ENCODE results near the gene AHDC1. TPM values are rescaled to one million over a fixed set of nuclear protein-coding genes. Genes with fewer than 3 reads are reported as not detected.

The AHDC1 gene
- total RNA-seq, 2 experiments from 2014 or later, result 6.5 to 13.8 TPM

DNA sequence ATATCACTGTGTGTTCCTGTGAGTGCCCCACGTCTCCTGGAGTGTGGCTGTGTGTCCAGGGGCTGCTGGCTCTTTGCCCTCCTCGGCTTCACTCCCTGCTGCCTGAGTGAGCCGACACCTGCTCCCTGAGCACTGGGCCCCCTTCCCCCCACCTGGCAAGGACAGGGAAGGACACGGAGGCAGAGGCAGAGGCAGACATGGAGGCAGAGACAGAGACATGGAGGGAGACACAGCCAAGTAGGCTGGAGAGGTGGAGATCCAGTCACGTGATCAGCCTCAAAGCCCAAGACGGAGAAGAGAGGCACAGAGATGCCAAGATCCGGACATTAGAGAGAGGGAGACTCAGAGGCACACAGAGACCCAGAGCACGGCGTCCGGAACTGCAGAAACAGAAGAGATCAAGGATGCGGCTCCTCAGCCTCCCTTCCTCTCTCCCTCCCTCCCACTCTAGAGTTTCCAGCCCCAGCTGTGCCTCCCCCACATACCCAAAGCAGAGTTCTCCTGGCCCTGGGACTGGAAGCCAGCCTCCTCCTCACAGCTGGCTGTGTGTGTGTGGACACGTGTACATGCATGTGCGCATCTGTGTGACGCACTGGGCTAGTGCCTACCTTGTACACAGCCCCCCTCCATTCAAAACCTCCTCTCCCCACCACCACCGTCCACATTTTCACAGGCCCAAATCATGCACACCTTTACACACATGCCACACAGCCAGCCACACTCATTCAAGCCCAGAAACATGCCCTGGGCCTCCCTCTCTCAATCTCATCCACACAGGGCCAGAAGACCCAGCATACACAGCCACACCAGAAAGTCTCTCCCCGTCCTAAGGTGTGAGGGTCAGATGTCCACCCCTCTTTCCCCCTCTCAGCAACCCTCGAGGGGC, 74.9 kb downstream of the AHDC1 start:
- no TSS peak for BruUV-seq (replicated peaks)
- Histone ChIP-seq H3K4me3 (ENCODE audit: low read depth, low read length, poor library complexity, severe bottlenecking) (no peak overlapping the region), H3K9me2 (ENCODE audit: insufficient read depth, low read length) (no peaks in the 10 kb centered on the region), H2AFZ (ENCODE audit: low read length) (no peak overlapping the region), H3K4me2 (ENCODE audit: low read length) (no peak overlapping the region; the same call in 1 of the 2 replicates), H3K36me3 (ENCODE audit: insufficient read depth, low read length) (no peaks in the 10 kb centered on the region), H3K27ac (ENCODE audit: low read depth, low read length, poor library complexity, severe bottlenecking) (no peak overlapping the region), H3K79me2 (ENCODE audit: insufficient read depth, low read depth, low read length) (no peaks in the 10 kb centered on the region; the same call in 1 of the 2 replicates), H4K20me1 (ENCODE audit: insufficient read depth, low read length) (no peaks in the 10 kb centered on the region), H3K9me3 (ENCODE audit: low read length) (no peaks in the 10 kb centered on the region), H3K4me1 (ENCODE audit: insufficient read depth, low read length, poor library complexity, severe bottlenecking) (peaks cover 55% of the 10 kb centered on the region)
- ChIA-PET POLR2A (interaction anchor here (0.9 kb wide), 1 partner anchor 9 kb away, joined by 4 read pairs; no protein-coding TSS in a partner anchor), CTCF (ENCODE audit: unreplicated experiment) (no interaction called here)
- TF ChIP-seq EZH2phosphoT487 (IDR thresholded peaks at IDR 0.05; ENCODE audit: borderline replicate concordance, low read depth, low read length), result no peak
- TF ChIP-seq CTCF (conservative IDR thresholded peaks at IDR 0.05; ENCODE audit: low read length), result no peak
- intact Hi-C loops (cut with micrococcal nuclease; ENCODE audit: unreplicated experiment), result loop anchor here (5.0 kb wide), 1 partner anchor 112 kb away; no protein-coding TSS in a partner anchor
- no peak for DNase-seq (ENCODE audit: low spot score)

DNA sequence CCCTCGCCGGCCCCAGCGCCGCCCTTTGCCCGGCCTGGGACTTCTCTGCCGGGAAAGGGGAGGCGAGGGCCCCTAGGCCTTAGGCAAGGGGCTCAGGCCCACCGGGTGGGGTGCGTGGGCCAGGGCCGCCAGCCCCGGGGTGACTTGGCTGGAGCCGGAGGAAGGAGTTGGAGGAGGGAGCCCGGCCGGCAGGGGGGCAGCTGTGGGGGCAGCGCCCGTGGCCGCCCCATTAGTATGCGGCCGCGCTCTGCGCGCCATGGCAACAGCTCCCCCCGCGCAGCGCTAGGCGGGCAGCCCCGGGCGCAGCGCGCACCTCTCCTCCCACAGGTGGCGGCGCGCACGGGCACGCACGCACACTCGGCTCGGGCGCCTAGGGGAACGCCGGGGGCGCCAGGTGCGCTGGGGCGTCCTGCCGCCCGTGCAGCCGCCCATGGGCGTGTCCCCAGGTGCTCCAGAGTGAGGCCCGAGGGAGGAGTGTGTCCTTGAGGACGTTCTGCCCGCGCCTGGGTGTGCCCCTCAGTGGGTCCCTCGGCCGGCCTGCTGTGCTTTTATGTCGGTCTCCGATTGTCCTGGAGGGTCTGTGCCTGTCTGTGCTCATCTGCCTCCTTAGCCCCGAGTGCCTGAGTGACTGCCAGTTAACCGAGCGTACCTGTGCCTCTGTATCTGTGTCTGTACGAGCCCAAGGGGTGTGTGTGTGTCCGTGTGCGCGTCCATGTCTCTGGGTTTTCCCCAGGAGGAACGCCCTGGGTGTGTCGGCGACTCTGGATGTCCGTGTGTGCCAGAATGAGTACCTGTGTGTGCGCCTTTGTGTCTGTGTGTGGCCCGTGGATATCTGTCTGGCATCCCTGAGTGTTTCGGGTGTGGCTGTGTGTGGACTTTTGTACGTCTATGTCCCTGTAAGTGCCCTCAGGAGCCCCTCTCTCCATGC, 75.8 kb downstream of the AHDC1 start:
- no TSS peak for BruUV-seq (replicated peaks)
- CTCF ChIA-PET (ENCODE audit: unreplicated experiment), result no interaction called here
- peak overlapping the region; percentile 79 for H3K4me2 ChIP-seq (ENCODE audit: low read length)
- peak overlapping the region; percentile 16 for H3K27ac ChIP-seq (ENCODE audit: low read depth, low read length, poor library complexity, severe bottlenecking)
- H3K79me2 ChIP-seq (ENCODE audit: insufficient read depth, low read depth, low read length), result no peaks in the 10 kb centered on the region; the same call in 1 of the 2 replicates
- intact Hi-C loops (cut with micrococcal nuclease; ENCODE audit: unreplicated experiment), result loop anchor here (5.0 kb wide), 1 partner anchor 111 kb away; no protein-coding TSS in a partner anchor
- H4K20me1 ChIP-seq (ENCODE audit: insufficient read depth, low read length), result no peaks in the 10 kb centered on the region
- TF ChIP-seq CTCF (conservative IDR thresholded peaks at IDR 0.05; ENCODE audit: low read length), result peak; percentile 16; the same call in 1 of the 2 replicates
- no peak for TF ChIP-seq EZH2phosphoT487 (IDR thresholded peaks at IDR 0.05; ENCODE audit: borderline replicate concordance, low read depth, low read length)
- no peaks in the 10 kb centered on the region for H3K36me3 ChIP-seq (ENCODE audit: insufficient read depth, low read length)
- no peaks in the 10 kb centered on the region for H3K9me3 ChIP-seq (ENCODE audit: low read length)
- POLR2A ChIA-PET, result no interaction called here
- DNase-seq (ENCODE audit: low spot score), result peak; percentile 75
- H3K4me1 ChIP-seq (ENCODE audit: insufficient read depth, low read length, poor library complexity, severe bottlenecking), result peaks cover 64% of the 10 kb centered on the region
- peak overlapping the region; percentile 60 for H3K4me3 ChIP-seq (ENCODE audit: low read depth, low read length, poor library complexity, severe bottlenecking)
- H2AFZ ChIP-seq (ENCODE audit: low read length), result no peak overlapping the region; the same call in 1 of the 2 replicates
- no peaks in the 10 kb centered on the region for H3K9me2 ChIP-seq (ENCODE audit: insufficient read depth, low read length)
